PC-9 (cell line): ENCODE results near the gene ENKD1. TPM values are rescaled to one million over a fixed set of nuclear protein-coding genes. Genes with fewer than 3 reads are reported as not detected.

Experiments
- BruUV-seq: library from RNA; stranded (reverse); fragments of 400-500 nt; replicated peaks from 2 replicates; lab custom pipeline; 2021; lab: Mats Ljungman, UMichigan
- CTCF ChIA-PET: fragments of 300-600 bp; sonication (Branson Sonifier 250); formaldehyde crosslinking; loops from one replicate; lab custom pipeline; 2022; ENCODE audit warnings: antibody characterized with exemption; lab: Charles Lee
- POLR2A ChIA-PET: fragments of 300-600 bp; sonication (Branson Sonifier 250); formaldehyde crosslinking; loops from one replicate; lab custom pipeline; 2022; ENCODE audit warnings: antibody characterized with exemption; ENCODE audit not compliant: unreplicated experiment; lab: Charles Lee
- DNase-seq, 2 experiments: peaks; one replicate each; pipeline versions ENCODE4 v3.0.0 to v3.0.0-alpha.2; 2015 to 2022; ENCODE audit warnings: mixed read lengths in 1 of 2
- H2AFZ ChIP-seq: fragments of 200-600 bp; sonication (generic); 2 replicates; pipeline ENCODE4 v1.8.1; 2017; ENCODE audit warnings: antibody characterized with exemption
- H3F3A ChIP-seq: fragments of 200-600 bp; sonication (generic); 2 replicates; pipeline ENCODE4 v1.8.1; 2017; ENCODE audit warnings: antibody characterized with exemption, mild to moderate bottlenecking, low read depth; ENCODE audit not compliant: insufficient read depth
- H3K27ac ChIP-seq: fragments of 200-600 bp; sonication (generic); 2 replicates; pipeline ENCODE4 v1.6.1; 2016; ENCODE audit warnings: mixed run types
- H3K27me3 ChIP-seq: fragments of 200-600 bp; sonication (generic); 2 replicates; pipeline ENCODE4 v1.6.1; 2016; ENCODE audit warnings: low read depth, mixed run types; ENCODE audit not compliant: insufficient read depth
- H3K36me3 ChIP-seq: fragments of 200-600 bp; sonication (generic); 2 replicates; pipeline ENCODE4 v1.6.1; 2016; ENCODE audit warnings: low read depth, mixed run types
- H3K4me1 ChIP-seq: fragments of 200-600 bp; sonication (generic); replicated peaks from 2 replicates; pipeline ENCODE4 v1.6.1; 2016; ENCODE audit warnings: mixed run types; ENCODE audit not compliant: insufficient read depth
- H3K4me2 ChIP-seq: fragments of 200-600 bp; sonication (generic); 2 replicates; pipeline ENCODE4 v1.6.1; 2017; ENCODE audit warnings: mixed run types
- H3K4me3 ChIP-seq: fragments of 200-600 bp; sonication (generic); 2 replicates; pipeline ENCODE4 v1.6.1; 2016; ENCODE audit warnings: mixed run types
- H3K79me2 ChIP-seq: fragments of 200-600 bp; sonication (generic); 2 replicates; pipeline ENCODE4 v1.6.1; 2017; ENCODE audit warnings: low read depth, mixed run types
- H3K9me2 ChIP-seq: fragments of 200-600 bp; sonication (generic); 2 replicates; pipeline ENCODE4 v1.8.1; 2017; ENCODE audit warnings: mild to moderate bottlenecking; ENCODE audit not compliant: insufficient read depth
- H3K9me3 ChIP-seq: fragments of 200-600 bp; sonication (generic); 2 replicates; pipeline ENCODE4 v1.8.1; 2016; ENCODE audit warnings: low read depth; ENCODE audit not compliant: insufficient read depth
- H4K20me1 ChIP-seq: fragments of 200-600 bp; sonication (generic); 2 replicates; pipeline ENCODE4 v1.8.1; 2017; ENCODE audit not compliant: insufficient read depth
- EZH2 ChIP-seq: fragments of 200-600 bp; sonication (generic); IDR thresholded peaks from 2 replicates; pipeline ENCODE4 v1.8.0; 2017; ENCODE audit warnings: antibody characterized with exemption, low read depth
- intact Hi-C: fragments of 100-400 bp; cut with micrococcal nuclease; formaldehyde crosslinking; loops from one replicate; pipeline ENCODE4 v1.10.0; 2022; ENCODE audit not compliant: unreplicated experiment
- total RNA-seq: library from RNA; stranded (reverse); gene quantifications from 2 replicates; pipeline ENCODE4 v1.2.3, GENCODE V29; 2021
- TF ChIP-seq, protein P1 (sequence below): fragments of 200-600 bp; sonication (generic); conservative IDR thresholded peaks from 2 replicates; pipeline ENCODE4 v1.6.1; 2017; ENCODE audit warnings: mixed run types, antibody characterized with exemption, mild to moderate bottlenecking, moderate library complexity

ENKD1 gene
- total RNA-seq, 1 experiment from 2014 or later = 20.8 TPM

DNA sequence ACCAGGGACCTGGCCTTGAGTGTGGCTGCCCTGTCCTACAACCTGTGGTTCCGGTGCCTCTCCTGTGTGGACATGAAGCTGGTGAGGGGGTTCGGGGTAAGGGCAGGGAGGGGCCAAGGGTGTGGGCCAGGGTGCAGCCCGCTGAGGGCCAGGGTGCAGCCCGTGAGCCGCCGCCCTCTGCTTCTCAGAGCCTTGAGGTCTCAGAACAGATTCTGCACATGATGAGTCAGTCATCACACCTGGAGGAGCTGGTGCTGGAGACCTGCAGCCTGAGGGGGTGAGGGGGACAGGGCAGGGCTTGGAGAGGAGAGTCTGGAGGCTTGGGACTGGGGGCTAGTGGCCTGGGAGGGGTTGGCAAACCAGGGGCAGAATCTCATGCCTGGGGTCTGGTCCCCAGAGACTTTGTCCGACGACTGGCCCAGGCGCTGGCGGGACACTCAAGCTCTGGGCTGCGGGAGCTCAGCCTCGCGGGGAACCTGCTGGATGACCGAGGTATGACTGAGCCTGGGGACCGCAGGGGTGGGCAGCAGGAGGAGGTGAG is 19.4 kb downstream of the ENKD1 start:
- no peaks in the 10 kb centered on the region for H3K36me3 ChIP-seq
- TF ChIP-seq, protein P1, sequence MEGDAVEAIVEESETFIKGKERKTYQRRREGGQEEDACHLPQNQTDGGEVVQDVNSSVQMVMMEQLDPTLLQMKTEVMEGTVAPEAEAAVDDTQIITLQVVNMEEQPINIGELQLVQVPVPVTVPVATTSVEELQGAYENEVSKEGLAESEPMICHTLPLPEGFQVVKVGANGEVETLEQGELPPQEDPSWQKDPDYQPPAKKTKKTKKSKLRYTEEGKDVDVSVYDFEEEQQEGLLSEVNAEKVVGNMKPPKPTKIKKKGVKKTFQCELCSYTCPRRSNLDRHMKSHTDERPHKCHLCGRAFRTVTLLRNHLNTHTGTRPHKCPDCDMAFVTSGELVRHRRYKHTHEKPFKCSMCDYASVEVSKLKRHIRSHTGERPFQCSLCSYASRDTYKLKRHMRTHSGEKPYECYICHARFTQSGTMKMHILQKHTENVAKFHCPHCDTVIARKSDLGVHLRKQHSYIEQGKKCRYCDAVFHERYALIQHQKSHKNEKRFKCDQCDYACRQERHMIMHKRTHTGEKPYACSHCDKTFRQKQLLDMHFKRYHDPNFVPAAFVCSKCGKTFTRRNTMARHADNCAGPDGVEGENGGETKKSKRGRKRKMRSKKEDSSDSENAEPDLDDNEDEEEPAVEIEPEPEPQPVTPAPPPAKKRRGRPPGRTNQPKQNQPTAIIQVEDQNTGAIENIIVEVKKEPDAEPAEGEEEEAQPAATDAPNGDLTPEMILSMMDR = no peak
- no peak for TF ChIP-seq EZH2
- H2AFZ ChIP-seq = no peak overlapping the region
- POLR2A ChIA-PET = no interaction called here
- no peak overlapping the region for H3K4me3 ChIP-seq
- no TSS peak for BruUV-seq
- no peak overlapping the region for H3K27ac ChIP-seq
- CTCF ChIA-PET = no interaction called here
- H3K9me2 ChIP-seq = no peaks in the 10 kb centered on the region
- peaks cover 6% of the 10 kb centered on the region; the same call in 1 of the 2 replicates for H3F3A ChIP-seq
- intact Hi-C loops = no loop called here
- H3K27me3 ChIP-seq = peaks cover 21% of the 10 kb centered on the region
- no peak for DNase-seq
- H3K9me3 ChIP-seq = no peaks in the 10 kb centered on the region
- no peaks in the 10 kb centered on the region for H3K79me2 ChIP-seq
- no peaks in the 10 kb centered on the region for H4K20me1 ChIP-seq
- H3K4me2 ChIP-seq = no peak overlapping the region
- no peaks in the 10 kb centered on the region for H3K4me1 ChIP-seq

DNA sequence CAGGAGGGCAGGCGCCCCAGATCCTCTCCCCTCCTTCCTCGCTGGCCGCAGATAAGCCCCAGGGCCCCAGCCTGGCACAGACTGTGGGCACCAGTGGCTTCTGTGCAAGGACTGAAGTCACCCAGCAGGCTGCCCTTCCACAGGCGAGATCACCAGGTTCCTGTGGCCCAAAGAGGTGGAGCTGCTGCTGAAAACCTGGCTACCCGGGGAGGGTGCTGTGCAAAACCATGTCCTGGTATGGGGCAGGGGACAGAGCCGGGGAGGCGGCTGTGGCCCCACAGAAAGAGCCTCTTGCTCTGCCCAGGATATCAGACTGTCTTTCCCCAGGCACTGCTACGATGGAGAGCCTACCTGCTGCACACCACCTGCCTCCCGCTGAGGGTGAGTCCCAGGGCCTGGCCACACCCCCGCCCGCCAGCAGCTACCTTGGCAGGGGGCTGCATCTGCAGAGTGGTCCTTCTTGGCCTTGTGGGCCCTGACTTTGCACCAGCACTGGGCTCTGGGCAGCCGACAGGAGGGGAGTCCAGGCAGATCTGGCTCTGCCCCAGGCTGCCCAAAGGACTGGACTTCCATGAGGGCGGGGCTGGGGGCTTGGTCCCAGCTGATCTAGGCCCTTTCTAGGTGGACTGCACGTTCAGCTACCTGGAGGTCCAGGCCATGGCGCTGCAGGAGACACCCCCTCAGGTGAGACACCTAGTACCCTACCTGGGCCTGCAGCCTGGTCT is 21.0 kb downstream of the ENKD1 start:
- Histone ChIP-seq H3K9me3 (no peaks in the 10 kb centered on the region), H3K27me3 (peaks cover 5% of the 10 kb centered on the region), H3K4me2 (no peak overlapping the region), H3K36me3 (no peaks in the 10 kb centered on the region), H3K4me1 (no peaks in the 10 kb centered on the region), H3K79me2 (no peaks in the 10 kb centered on the region), H2AFZ (no peak overlapping the region), H4K20me1 (no peaks in the 10 kb centered on the region), H3K4me3 (no peak overlapping the region), H3K27ac (no peak overlapping the region), H3K9me2 (no peaks in the 10 kb centered on the region), H3F3A (peaks cover 11% of the 10 kb centered on the region; the same call in 1 of the 2 replicates)
- intact Hi-C loops = no loop called here
- CTCF ChIA-PET = interaction anchor here (0.6 to 0.9 kb wide), 4 partner anchors 12 to 125 kb away, joined by 5 to 11 read pairs (median 6); no protein-coding TSS in a partner anchor
- DNase-seq = no peak
- POLR2A ChIA-PET = no interaction called here
- no peak for TF ChIP-seq EZH2
- TF ChIP-seq, protein P1 = no peak
- no TSS peak for BruUV-seq

- intact Hi-C loops = no loop called here
- H3K9me3 ChIP-seq = no peaks in the 10 kb centered on the region
- POLR2A ChIA-PET = interaction anchor here (0.6 kb wide), 1 partner anchor 502 kb away, joined by 3 read pairs; no protein-coding TSS in a partner anchor
Observed at GRCh38 chr16:67644038-67644437, 22.5 kb downstream of the ENKD1 start.

More at GRCh38 chr16:67644038-67644437, 22.5 kb downstream of the ENKD1 start:
- Histone ChIP-seq H3K4me1 (no peaks in the 10 kb centered on the region), H3K27ac (no peak overlapping the region), H2AFZ (no peak overlapping the region), H3K9me2 (no peaks in the 10 kb centered on the region), H4K20me1 (no peaks in the 10 kb centered on the region), H3K4me2 (no peak overlapping the region), H3K79me2 (no peaks in the 10 kb centered on the region), H3K36me3 (no peaks in the 10 kb centered on the region), H3F3A (peaks cover 12% of the 10 kb centered on the region; the same call in 1 of the 2 replicates), H3K4me3 (no peak overlapping the region), H3K27me3 (no peaks in the 10 kb centered on the region)
- CTCF ChIA-PET = no interaction called here
- TF ChIP-seq EZH2 = no peak
- TF ChIP-seq, protein P1 = no peak
- DNase-seq = no peak
- BruUV-seq = no TSS peak
